GM19023 (cell line): ENCODE data around the gene TRPC6.
"Not testable (repeated sequence)": the region's sequence is repeated elsewhere in the genome, so short reads cannot be mapped to it uniquely, and the experiment has no call there.

Source experiments
- ATAC-seq: cut with Tn5 transposase; IDR thresholded peaks from one replicate; pipeline ENCODE4 v1.9.1; 2021; ENCODE audit warnings: mild to moderate bottlenecking, moderate library complexity; ENCODE audit not compliant: unreplicated experiment

TRPC6 gene

GRCh38 chr11:101523193-101523592 is 60.6 kb downstream of the TRPC6 start:
- ATAC-seq: no peak

GRCh38 chr11:101521821-101522220 is 62.0 kb downstream of the TRPC6 start:
- ATAC-seq: no peak

- no peak for ATAC-seq
Measured at GRCh38 chr11:101516546-101516945, 67.3 kb downstream of the TRPC6 start.

GRCh38 chr11:101511065-101511464 is 72.7 kb downstream of the TRPC6 start:
- no peak for ATAC-seq

GRCh38 chr11:101510591-101510990 is 73.2 kb downstream of the TRPC6 start:
- no peak for ATAC-seq

GRCh38 chr11:101509922-101510321 is 73.9 kb downstream of the TRPC6 start:
- no peak for ATAC-seq

GRCh38 chr11:101508370-101508769 is 75.4 kb downstream of the TRPC6 start:
- no peak for ATAC-seq

GRCh38 chr11:101498891-101499290 is 84.9 kb downstream of the TRPC6 start:
- ATAC-seq: no peak

GRCh38 chr11:101497291-101497690 is 86.5 kb downstream of the TRPC6 start:
- ATAC-seq: no peak

- ATAC-seq: no peak
Measured at GRCh38 chr11:101487775-101488174, 96.0 kb downstream of the TRPC6 start.

GRCh38 chr11:101482556-101483124 is 101.2 kb downstream of the TRPC6 start:
- no peak for ATAC-seq

GRCh38 chr11:101478587-101479369 is 105.0 kb downstream of the TRPC6 start:
- no peak for ATAC-seq

GRCh38 chr11:101477926-101478325 is 105.9 kb downstream of the TRPC6 start:
- no peak for ATAC-seq

- ATAC-seq: no peak
Measured at GRCh38 chr11:101476191-101476590, 107.6 kb downstream of the TRPC6 start.

- ATAC-seq: no peak
Measured at GRCh38 chr11:101475699-101476098, 108.1 kb downstream of the TRPC6 start.

GRCh38 chr11:101474666-101475065 is 109.1 kb downstream of the TRPC6 start:
- ATAC-seq: no peak

GRCh38 chr11:101470881-101471520 is 112.8 kb downstream of the TRPC6 start:
- no peak for ATAC-seq

- ATAC-seq: no peak
Measured at GRCh38 chr11:101470419-101470818, 113.4 kb downstream of the TRPC6 start.

GRCh38 chr11:101466352-101466751 is 117.5 kb downstream of the TRPC6 start:
- ATAC-seq: no peak

GRCh38 chr11:101464388-101464787 is 119.4 kb downstream of the TRPC6 start:
- not testable (repeated sequence) for ATAC-seq

GRCh38 chr11:101459020-101459419 is 124.8 kb downstream of the TRPC6 start:
- no peak for ATAC-seq

GRCh38 chr11:101458161-101458560 is 125.6 kb downstream of the TRPC6 start:
- no peak for ATAC-seq
